Astrocyte of the hippocampus (primary cell): ENCODE measurements around the gene FRY.
A peak's percentile ranks its signal among the peaks of the same experiment; 100 is the strongest.

Experiments
- DNase-seq: peaks from one replicate; pipeline ENCODE4 v3.0.0; 2011; ENCODE audit warnings: low read depth, low spot score

The FRY gene

DNA sequence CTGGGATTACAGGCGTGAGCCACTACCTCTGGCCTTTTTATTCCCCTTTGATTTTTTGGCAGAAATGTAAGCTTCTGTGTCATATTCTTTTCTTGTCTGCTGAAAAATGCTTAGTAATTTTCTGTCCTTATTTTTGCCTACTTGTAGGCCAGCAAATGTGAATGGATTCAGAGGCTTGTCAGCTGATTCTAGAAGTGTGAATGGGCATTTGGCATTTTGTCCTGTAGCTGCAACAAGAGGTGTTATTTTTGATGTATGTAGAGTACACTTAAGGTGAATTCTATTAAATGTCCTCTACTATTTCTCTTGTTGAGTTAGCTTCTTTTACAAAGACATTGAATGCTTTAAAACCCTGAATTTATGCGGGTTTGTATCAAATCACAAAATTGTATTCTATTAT is 50.0 kb downstream of the FRY start:
- no peak for DNase-seq

DNA sequence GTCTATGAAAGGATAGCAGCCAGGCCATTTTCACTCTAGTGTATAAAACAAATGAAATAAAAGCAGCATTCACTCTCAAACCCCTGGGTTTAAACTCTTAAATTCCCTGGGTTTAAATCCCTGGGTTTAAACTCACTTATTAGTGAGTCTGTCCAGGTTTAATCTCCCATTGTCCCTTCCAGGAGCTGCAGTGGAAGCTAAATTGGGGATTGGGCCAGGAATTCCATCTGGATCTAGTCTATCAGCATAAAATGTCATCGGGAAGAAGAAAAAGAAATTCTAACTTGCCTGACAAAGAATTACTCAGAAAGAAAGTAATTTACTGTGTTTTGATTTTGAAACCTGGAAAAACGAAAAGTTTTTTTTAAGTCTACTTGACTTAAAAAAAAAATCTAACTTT is 54.8 kb downstream of the FRY start:
- no peak for DNase-seq

DNA sequence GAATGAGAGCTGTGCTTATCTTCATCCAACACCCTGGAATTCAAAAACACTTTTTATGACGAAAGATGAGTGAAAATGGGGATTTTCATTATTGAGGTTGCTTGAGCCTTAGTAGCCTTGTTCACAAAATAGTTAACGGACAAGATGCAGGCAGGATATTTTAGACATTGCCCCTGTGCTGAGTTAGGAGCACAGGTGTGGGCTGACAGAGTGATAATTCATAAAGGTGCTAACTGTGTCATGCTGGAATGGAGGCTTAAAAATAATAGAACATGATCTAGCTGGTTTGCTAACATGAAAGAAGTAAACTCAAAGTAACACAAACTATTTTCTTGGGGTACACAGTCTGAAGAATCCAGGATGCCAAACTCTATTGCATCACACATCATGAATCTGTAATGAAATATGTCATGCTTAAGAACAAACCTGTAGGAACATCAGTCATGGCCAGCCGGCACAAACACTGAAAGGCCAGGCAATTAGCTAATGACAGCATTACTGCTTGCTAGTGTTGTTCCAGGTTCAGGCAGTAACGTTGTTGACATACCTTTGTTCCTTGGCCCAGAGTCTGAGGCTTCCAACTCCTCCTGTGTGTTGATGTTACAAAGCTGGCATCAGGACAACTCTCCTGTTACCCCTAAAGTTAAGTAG is 55.3 kb downstream of the FRY start:
- DNase-seq: no peak

DNA sequence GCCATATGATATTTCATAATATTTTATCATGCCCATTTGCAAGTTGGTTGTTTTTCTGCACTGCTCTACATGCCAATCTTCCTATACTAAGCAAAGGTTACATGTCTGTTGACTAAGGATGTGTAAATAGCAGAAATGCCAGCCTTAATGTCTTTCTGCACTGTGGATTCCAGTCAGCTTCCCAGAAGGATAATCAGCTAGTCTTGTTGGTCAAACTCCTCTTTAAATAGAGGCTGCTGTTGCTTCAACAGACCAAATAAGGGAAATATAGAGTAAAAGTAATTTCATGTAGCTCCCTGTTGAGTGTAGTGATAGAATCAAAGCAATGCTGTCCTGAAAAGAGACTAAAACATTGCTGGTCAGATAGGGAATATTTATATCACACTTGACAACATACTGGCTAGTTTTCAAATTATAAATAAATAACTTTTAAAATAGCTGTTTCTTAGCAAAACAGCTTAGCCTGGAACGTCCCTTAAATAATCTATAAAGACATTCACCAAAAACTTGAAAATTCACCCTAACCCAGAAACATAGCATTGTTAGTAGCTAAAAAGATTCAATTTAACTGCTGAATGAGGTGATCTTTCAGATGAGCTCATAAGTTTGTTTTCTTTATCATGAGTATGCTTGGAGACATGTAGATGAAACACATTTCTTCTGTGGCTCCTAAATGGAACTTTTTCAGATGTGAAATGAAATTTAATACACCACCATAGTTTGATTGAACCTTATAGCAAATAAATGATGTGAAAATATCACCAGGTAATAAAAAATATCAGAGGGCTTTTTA is 56.6 kb downstream of the FRY start:
- DNase-seq: peak; percentile 18

DNA sequence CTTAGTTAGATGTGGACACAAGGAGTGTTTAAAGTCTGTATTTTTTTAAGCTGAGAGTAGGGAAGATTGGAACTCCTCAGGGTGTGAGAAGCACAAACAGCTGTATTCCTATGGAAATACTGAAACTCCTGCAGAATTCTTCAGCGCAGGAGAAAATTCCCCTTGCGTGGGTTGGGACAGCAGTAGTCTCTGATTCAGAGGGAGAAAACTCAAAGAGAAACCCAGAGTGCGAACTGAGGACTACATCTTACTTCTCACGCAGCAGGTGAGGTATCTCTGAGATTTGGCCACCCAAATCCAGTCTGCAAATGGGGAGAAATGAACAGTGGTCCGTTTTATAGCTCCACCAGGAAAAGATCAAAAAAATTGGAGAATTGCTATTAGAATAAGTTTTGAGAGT is 60.9 kb downstream of the FRY start:
- no peak for DNase-seq

DNA sequence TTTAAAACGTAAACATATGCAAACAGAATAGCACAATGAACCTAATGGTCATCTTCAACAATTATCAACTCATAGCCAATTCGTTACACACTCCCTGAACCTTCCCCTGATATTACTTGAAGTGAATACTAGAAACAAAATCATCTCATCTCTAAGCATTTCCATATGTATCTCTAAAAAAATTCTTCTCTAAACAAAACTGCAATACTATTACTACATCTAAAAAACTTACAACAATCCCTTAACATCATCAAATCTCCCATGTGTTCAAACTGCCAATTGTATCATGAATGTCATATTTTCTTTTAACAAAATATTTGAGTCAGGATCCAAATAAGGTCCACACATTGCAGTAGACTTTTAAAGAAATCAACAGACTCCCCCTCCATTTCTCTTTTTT is 61.4 kb downstream of the FRY start:
- no peak for DNase-seq

DNA sequence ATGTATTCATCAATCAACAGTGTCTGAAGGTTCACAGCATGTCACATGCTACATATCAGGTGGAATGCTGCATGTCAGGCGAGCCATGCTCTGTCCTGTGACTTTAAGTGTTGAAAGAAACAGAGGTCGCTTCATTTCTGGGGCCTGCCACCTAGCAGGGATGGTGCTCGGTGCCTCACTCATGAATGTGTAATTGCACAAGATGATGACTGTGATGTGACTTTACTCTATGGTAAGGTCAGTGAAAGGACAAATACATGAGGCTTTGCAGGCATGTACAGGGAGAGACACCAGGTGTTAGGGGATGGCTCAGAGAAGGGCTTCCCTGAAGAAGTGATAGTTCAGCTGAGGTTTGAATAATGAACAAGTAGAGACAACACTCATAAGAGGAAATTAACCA is 66.7 kb downstream of the FRY start:
- no peak for DNase-seq

DNA sequence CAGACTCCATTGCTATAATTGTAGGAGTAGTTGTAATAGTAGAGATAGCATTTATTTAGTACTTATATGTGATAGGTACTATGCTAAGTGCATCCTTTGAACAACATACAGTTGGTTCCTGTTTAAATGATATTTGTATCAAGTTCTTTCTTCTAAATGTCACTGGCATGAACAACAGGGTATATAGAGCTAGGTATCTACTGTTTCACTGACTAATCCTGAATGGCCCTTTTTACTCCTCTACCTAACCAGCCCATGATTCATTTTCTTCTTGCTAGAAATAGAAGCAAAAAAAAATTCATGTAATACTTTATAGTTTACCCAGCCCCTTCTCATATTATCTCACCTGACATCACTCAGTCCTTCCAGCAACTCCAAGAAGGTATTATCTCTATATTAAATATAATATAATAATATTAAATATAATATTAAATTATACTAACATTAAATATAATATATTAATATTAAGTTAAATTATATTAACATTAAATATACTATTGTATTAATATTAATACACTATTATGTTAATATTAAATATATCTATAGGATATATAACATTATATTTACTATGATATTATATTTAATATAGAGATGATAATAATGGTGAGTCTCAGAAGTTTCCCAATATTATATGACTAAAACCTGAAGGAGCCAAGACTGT is 74.2 kb downstream of the FRY start:
- no peak for DNase-seq

DNA sequence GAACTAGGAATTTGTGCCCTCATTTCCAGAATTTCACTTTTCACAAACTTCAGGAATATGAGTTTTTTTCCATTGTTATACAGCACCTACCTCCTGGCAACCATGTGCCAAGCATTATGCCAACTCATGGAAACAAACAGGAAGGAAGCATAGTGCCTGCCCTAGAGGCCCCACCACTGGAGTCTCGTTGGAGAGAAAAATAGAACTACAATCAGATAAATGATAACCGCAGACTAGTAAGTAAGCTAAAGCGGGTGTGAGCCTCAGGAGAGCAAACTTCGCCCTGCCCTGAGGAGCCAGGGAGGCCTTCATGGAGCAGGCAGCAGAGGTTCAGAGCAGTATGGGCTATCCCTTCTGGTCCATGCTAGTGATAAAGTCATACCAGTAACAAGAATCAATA is 75.9 kb downstream of the FRY start:
- no peak for DNase-seq

DNA sequence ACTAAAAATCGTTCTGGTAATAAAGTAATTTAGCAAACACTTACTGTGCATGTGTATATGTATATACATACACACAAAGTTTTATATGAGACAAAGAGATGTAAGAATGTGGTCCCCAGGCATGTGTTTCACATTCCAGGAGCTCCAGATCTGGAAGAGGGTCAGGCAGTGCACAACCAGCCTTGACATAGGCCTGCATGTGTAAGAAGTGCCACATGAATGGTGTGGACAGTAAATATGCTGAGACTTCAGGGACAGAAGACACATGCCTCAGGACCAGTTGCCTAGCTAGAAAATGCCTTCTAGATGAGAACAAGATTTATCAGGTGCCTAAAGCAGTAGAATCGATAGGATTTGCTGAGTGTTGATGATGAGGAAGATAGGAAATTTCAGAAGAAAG is 76.4 kb downstream of the FRY start:
- no peak for DNase-seq

DNA sequence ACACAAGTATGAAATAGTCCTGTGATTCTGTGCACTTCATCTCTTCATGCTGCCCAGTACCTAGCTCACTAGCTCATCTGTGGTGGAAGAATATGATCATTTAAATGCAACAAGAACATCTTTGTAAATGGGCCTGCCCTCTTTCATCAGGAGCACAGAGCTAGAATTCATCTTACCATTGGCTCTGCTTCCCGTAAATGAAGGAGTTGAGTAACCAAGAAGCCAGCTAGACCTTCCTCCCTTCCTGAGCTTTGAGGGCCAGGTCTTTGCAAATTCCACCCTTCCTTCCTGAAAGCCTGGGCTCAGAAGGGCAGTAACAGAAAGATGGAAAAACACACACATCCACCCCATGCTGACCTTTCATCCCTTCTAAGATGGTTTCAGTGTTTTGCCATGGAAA is 82.0 kb downstream of the FRY start:
- DNase-seq: no peak

DNA sequence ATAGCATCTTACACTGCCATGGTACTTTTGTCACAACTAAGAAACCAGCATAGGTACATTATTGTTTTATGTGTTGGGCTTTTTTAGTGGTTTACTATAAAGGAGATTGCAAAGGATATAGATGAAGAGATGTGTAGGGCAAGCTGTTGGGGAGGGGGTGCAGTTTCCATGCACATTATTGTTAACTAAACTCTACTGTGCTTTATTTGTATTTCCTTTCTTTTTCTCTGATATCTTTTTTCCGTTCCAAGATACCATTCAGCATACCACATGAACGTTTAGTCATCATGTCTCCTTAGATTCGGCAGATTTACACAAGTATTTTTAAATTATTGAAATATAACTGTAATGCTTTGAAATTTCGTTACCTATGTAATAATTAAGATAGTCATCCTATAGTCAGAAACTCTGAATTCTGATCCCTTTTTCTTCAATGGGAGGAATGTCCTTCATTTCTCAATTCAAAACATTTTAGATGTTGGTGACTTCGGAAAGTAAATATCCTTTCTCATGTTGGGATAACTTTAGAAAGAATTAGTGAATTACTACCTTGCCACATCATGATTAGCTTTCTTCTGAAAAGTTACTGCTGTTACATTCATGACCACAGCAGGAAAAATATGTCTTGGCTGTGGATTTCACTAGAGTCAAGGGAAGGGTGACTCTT is 82.8 kb downstream of the FRY start:
- no peak for DNase-seq

DNA sequence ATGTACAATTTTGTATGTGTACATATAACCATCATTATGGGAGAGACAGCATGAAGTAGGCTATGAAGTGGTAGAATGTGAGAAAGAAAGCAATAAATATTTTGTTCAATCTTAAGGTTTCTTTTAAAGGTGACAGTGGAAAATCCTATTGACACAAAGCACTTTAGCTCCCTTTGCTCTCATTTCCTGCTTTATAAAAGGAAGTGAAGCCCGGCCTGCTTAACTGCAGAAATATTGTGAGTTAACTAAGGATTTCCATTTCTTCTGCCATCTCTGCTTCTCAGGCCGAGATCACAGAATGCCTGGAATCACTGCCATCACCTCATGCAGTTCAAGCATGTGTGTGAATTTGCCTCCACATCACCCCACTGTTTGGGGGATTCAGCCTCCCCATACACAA is 83.5 kb downstream of the FRY start:
- DNase-seq: no peak

DNA sequence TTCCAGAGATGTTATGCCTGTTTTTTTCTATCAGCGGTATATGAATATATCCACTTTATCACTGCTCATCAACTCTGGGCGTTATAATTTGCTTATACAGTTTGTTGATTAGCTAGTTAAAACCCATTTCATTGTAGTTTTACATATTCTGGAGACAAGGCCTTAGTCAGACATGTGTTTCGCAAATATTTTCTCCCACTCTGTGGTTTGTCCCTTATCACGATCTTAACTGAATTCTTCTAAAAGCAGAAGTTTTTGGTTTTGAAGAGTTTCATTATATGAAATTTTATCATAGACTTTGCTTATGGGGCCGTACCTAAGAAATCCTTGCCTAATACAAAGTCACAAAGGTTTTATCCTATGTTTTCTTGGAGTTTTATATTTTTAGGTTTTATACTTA is 84.6 kb downstream of the FRY start:
- DNase-seq: no peak

DNA sequence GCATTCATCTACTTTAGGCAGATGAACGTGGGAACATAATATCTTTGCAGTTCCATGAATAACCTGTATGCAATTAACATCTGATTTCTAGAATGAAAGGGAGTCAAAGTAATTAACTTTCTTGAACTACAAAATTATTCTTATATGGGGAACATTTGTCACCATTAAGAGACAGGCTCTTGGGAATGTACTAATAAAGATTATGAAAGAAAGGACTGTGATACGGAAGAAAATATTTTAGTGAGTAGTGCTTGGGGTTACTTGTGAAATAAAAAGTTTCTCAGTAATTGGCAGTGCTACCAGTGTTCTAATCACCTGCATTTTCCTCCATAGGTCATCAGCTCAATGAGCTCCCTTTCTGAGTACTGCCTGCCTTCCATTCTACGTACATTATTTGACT is 85.4 kb downstream of the FRY start:
- DNase-seq: no peak

DNA sequence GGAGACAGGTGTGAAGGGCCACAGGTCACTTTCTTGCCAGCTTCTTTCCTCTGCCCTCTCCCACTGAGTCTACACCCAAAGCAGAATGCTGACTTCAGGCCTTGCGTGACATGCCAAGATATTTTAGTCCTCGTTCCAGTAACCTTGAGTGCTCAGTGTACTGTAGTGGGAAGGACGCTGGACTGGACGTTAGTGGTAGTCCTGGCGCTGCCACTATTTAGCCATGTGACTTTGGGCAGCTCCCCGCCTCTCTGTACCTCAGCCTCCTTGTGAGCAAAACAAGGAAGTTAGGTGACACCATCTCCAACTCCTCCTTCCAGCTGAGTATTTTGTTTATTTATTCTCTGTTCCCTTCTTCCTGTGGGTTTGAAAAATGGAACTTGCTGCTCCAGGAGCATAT is 86.1 kb downstream of the FRY start:
- DNase-seq: no peak

DNA sequence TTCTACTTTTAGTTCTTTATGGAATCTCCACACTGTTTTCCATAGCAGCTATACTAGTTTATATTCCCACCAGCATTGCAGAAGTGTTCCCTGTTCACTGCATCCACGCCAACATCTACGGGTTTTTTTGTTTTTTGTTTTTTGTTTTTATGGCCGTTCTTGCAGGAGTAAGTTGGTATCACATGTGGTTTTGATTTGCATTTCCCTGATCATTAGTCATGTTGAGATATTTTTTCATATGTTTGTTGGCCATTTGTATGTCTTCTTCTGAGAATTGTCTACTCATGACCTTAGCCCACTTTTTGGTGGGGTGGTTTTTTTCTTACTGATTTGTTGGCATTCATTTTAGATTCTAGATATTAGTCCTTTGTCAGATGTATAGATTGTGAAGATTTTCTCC is 89.7 kb downstream of the FRY start:
- DNase-seq: no peak

DNA sequence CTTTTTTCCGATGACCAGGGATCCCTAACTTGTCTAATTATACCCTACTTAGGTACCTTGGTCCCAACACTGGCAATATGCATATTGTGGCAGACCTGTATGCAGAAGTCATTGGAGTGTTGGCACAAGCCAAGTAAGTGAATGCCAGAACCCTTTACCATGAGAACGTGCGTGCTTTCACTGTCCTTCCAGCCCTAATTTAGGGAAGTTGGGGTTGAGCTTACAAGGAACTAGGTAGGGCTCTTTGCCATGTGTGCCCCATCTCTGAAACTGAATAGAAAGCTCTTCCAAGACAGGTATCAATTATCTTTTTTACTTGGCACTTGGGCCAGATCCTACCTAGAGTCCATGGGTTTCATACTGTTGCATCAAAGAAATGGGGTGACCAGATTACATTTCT is 93.2 kb downstream of the FRY start:
- DNase-seq: no peak

DNA sequence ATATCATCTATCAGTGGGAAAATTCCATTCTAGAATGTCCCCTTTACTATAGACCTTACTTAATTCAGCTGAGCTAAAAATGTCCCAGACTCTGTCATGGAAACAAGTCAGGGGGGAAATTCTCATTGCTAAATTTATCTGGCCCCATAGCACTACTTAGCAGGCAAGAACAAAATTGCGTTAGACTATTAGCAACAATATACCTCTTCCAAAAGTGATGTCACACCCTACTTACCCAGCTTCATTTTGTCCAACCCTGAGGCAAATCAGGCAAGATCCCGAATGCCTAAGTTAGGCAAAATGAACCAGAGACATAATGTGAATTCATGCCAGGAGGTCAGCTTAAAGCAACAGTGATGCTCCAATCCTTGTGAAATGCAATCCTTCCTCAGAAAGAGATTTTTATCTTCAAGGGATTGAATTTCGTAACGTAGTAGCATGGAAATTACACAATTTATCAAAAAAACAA is 93.7 kb downstream of the FRY start:
- no peak for DNase-seq

DNA sequence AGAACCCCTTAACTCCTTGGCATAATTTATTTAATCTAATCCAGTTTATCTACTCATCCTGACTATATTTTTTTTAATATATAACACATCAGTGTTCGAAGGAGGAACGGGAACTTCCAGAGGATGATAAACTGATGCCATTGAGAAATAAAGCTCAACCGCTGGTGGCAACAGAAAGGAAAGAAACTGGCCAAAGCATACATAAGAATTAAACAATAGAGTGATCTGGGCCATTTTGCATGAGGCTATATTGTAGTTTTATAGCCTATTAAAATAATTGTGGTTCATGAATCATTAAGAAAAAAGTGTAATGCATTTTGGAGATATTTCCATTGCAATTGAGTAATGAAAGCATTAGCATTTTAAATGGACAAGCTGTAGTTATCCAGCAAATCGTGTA is 94.2 kb downstream of the FRY start:
- no peak for DNase-seq

DNA sequence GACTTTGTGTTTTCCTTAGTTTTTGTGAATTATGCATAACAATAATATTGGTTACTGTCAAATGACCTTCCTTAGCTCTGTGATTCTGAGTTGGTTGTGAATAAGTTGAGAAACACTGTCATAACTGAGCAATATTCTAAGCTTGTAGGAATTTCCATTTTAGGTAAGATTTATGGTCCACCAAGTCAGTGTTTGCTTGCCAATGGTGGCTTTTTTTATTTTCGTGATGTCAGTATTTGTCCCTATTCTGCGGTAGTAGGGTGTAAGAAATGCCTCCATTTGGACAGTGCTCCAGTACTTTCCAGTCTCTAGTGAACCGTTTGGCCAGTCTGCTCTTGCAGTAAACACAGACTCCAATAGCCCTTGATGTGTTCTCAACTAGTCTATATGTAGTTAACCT is 94.7 kb downstream of the FRY start:
- DNase-seq: no peak

DNA sequence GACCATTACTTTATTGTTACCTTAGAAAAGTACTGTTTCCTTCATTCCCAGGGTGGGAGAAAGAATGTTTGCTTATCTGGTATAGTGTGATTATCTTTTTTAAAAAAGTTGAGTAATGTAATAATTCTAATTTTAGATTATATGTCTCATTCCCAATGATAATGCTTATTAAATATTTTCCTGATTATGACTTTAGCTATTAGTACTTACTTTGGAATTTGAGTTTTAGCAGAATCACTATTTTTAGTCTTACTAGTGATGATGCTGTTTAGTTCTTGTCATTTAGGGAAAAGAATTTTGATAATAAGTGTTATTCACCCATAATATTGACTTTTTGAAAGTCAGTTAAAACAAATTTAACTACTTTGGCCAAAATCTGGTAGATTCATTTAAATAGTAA is 95.2 kb downstream of the FRY start:
- no peak for DNase-seq
